ENCODE data around the gene PTPN3.

DNA sequence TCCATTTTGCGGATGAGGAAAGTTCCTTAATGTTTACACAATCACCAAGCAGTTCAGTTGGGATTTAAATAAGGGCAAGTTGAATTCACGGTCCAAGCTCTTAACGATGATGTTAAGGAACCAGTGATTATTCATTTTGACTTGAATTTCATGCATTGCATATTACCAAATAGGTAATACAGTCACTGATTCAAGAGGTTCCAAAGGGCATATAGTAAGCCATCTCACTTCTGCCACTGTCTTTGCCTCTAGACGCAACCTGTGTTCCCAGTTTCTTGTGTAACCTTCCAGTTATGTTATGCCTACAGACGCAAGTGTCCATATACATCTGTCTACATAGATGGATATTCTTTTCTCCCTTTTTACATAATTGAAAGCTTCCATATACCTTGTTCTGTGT lies 137.3 kb downstream of the PTPN3 start:
- TF ChIP-seq, protein P1, sequence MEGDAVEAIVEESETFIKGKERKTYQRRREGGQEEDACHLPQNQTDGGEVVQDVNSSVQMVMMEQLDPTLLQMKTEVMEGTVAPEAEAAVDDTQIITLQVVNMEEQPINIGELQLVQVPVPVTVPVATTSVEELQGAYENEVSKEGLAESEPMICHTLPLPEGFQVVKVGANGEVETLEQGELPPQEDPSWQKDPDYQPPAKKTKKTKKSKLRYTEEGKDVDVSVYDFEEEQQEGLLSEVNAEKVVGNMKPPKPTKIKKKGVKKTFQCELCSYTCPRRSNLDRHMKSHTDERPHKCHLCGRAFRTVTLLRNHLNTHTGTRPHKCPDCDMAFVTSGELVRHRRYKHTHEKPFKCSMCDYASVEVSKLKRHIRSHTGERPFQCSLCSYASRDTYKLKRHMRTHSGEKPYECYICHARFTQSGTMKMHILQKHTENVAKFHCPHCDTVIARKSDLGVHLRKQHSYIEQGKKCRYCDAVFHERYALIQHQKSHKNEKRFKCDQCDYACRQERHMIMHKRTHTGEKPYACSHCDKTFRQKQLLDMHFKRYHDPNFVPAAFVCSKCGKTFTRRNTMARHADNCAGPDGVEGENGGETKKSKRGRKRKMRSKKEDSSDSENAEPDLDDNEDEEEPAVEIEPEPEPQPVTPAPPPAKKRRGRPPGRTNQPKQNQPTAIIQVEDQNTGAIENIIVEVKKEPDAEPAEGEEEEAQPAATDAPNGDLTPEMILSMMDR (IDR thresholded peaks at IDR 0.05), result no peak
- no peak for TF ChIP-seq POLR2AphosphoS5 (IDR thresholded peaks at IDR 0.05)
- TF ChIP-seq EP300 (IDR thresholded peaks at IDR 0.05), result no peak
